Mammary epithelial cell (primary cell): ENCODE measurements around the gene FAM89A.

Experiments
- EZH2 ChIP-seq: IDR thresholded peaks from 2 replicates; pipeline ENCODE4 v1.6.1; 2012; ENCODE audit warnings: low read length, inconsistent platforms, borderline replicate concordance
- TF ChIP-seq, protein P1 (sequence below), 2 donors: IDR thresholded peaks in 1 of 2; conservative IDR thresholded peaks in 1 of 2; 2 replicates each; pipeline ENCODE4 v1.5.1; 2011 to 2012; ENCODE audit warnings: inconsistent platforms in 2 of 2, low read length in 2 of 2, mild to moderate bottlenecking in 2 of 2, control low read depth in 1 of 2, low read depth in 1 of 2; ENCODE audit not compliant: insufficient read depth in 1 of 2; ENCODE audit errors: extremely low read depth in 1 of 2

DNA sequence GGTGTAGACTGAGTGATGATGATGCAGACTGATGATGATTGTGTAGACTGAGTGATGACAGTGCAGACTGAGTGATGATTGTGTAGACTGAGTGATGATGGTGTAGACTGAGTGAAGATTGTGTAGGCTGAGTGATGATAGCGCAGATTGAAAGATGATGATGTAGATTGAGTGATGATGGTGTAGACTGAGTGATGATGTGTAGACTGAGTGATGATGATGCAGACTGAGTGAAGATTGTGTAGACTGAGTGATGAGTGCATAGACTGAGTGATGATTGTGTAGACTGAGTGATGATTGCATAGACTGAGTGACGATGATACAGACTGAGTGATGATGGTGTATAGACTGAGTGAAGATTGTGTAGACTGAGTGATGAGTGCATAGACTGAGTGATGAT lies 28.7 kb downstream of the FAM89A start:
- no peak for TF ChIP-seq EZH2
- TF ChIP-seq, protein P1, sequence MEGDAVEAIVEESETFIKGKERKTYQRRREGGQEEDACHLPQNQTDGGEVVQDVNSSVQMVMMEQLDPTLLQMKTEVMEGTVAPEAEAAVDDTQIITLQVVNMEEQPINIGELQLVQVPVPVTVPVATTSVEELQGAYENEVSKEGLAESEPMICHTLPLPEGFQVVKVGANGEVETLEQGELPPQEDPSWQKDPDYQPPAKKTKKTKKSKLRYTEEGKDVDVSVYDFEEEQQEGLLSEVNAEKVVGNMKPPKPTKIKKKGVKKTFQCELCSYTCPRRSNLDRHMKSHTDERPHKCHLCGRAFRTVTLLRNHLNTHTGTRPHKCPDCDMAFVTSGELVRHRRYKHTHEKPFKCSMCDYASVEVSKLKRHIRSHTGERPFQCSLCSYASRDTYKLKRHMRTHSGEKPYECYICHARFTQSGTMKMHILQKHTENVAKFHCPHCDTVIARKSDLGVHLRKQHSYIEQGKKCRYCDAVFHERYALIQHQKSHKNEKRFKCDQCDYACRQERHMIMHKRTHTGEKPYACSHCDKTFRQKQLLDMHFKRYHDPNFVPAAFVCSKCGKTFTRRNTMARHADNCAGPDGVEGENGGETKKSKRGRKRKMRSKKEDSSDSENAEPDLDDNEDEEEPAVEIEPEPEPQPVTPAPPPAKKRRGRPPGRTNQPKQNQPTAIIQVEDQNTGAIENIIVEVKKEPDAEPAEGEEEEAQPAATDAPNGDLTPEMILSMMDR (conservative IDR thresholded peaks at IDR 0.05 in 1 of 2, IDR thresholded peaks at IDR 0.05 in 1 of 2; ENCODE audit: extremely low read depth in 1 of 2, insufficient read depth in 1 of 2, low read depth in 1 of 2, low read length in 2 of 2), result no peak
